IPS-11a (cell line): ENCODE results near the gene IRF4.

ENCODE experiments used
- H3K4me3 ChIP-seq: one replicate; pipeline ENCODE4 v1.5.1; 2013; ENCODE audit warnings: low read depth, low read length, control low read depth

The IRF4 gene

GRCh38 chr6:353642-354614 lies 37.6 kb upstream of the IRF4 start:
- no peak overlapping the region for H3K4me3 ChIP-seq

DNA sequence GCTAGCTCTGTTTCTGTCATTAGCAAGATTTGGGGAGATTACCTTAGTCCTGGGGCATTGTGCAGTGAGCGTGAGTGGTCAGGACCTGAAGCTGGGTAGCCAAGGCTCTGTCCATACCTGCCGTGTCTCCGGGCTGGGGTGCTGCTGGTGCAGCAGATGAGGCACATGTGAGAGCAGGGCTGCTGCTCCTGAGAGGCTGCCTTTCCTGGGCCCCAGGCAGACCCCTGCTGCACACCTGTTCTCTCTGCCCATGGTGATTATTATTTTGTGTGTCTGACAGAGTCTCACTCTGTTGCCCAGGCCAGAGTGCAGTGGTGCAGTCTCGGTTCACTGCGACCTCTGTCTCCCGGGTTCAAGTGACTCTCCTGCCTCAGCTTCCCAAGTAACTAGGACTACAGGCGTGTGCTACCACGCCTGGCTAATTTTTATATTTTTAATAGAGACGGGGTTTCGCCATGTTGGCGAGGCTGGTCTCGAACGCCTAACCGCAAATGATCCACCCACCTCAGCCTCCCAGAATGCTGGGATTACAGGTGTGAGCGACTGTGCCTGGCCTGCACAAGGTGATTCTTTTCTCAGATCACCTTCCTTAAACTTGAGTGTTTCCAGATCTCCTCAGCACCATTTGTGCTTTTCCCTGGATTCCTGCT lies 36.8 kb upstream of the IRF4 start:
- no peak overlapping the region for H3K4me3 ChIP-seq

- H3K4me3 ChIP-seq: no peak overlapping the region
Observed at GRCh38 chr6:355373-356208, 36.0 kb upstream of the IRF4 start.

DNA sequence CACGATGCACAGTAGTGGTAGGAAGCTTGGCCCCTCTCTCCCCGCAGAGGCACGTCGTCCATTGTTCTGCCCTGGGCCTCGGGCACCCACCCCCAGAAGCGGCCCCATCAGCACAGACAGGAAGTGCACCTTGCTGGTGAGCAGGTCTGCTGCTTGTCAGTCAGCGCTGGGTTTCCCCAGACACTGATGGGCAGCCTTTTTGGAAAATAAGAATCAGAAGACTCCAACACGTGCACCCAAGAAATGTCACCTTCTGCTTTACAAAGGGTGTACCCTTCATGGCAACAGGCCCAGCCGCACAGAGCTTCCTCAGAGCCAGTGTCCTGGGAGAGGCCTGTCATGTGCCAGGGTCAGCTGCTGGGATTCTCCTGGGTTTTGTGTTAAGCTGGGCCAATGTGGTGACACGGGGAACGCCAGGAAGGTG lies 34.7 kb upstream of the IRF4 start:
- H3K4me3 ChIP-seq: no peak overlapping the region

- no peak overlapping the region for H3K4me3 ChIP-seq
Observed at GRCh38 chr6:357261-357790, 34.2 kb upstream of the IRF4 start.

DNA sequence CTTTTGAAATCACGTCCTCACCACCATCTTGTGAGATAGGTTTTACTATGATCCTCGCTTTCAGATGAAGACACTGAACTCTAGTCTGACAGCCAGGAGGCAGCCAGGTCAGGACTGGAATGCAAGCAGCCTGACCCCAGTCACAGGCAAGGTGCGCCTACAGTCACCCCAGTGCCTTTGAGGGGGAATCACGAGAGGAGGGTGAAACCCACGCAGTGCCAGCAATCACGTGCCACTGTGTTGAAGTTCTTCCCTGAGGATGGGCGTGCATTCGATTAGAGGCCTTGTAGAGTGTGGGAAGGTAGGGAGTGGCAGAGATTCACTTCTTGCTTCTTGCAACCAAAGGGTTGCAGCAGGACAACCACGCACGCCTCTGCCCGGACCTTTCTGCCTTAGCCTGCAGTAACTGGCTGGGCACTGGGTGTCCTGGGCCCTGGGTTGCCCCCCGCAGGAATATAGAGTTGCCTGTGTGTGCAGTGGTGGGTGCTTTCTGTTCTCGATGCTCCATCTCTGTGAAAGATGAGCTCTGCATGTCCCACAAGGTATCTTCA lies 33.7 kb upstream of the IRF4 start:
- no peak overlapping the region for H3K4me3 ChIP-seq

DNA sequence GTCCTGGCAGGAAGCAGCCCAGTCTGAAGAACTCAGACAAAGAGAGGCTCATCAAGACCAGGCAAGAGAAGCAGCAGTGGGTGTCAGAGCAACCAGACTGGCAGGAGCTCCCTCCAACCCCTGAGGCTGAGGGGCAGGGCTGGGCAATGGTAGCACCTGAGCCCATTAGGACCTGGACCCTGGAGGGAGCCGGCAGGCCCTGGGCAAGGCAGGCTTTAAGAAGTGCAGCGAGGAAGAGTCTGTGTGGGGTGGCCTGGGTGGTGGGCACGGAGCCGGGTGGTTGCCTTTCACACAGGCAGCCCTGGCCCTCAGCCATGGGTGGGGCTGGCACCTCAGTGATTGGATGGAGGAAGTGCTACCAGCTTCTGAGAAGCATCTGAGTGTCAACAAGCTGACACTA lies 33.1 kb upstream of the IRF4 start:
- no peak overlapping the region for H3K4me3 ChIP-seq

DNA sequence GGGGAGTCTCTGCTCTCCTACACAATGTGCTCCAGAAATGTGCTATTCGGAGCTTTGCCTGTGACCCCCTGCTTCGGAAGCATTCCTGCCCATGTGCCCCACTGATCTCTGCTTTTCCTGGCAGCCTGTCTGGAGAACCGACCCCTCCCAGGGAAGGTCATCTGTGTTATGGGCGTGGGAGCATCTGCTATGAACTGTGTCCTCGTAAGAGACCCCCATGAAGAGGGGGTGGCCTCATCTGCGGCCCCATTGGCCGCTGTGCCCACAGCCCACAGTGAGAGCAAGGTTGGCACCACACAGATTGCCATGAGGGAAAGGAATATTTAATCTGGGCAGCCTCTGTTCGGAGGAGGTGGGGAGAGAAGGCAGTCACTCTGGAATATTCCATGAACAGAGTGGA lies 32.7 kb upstream of the IRF4 start:
- H3K4me3 ChIP-seq: no peak overlapping the region

- H3K4me3 ChIP-seq: no peak overlapping the region
Observed at GRCh38 chr6:359261-360035, 32.1 kb upstream of the IRF4 start.

GRCh38 chr6:360349-360748 lies 31.2 kb upstream of the IRF4 start:
- H3K4me3 ChIP-seq: no peak overlapping the region

GRCh38 chr6:360764-361373 lies 30.7 kb upstream of the IRF4 start:
- H3K4me3 ChIP-seq: no peak overlapping the region

GRCh38 chr6:361411-362132 lies 30.0 kb upstream of the IRF4 start:
- H3K4me3 ChIP-seq: no peak overlapping the region

- H3K4me3 ChIP-seq: no peak overlapping the region
Observed at GRCh38 chr6:362231-362923, 29.2 kb upstream of the IRF4 start.

DNA sequence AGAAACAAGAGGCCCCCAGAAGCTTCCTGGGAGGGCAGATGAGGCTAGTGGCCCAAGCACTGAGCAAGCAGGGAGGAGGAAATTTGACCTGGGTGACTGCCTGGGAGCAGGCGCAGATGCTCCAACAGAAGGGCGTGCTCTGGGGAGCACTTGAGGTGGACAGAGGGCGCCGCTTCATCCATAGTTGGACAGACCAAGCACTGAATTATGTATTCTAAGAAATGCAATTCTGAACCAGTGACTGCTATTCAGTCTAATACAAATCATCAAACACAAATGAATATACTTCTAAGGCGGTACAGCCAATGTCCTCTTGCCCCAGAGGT lies 28.7 kb upstream of the IRF4 start:
- no peak overlapping the region for H3K4me3 ChIP-seq

DNA sequence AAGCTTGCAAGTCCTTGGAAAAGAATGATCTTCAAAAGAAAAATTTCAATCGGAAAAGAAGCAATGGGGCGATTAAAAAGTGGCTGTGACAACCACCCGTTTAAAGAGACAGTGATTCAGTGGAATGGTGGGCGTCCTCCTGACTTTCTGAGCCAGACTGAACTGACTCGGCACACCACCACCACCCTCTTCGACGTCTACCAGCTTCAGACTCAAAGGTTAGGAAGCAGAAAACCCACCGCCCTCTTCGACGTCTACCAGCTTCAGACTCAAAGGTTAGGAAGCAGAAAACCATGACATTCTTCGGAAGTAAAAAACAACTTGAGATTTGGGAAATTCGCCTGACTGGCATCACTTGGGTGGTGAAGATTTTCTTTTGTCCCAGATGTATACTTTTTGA lies 28.3 kb upstream of the IRF4 start:
- no peak overlapping the region for H3K4me3 ChIP-seq

DNA sequence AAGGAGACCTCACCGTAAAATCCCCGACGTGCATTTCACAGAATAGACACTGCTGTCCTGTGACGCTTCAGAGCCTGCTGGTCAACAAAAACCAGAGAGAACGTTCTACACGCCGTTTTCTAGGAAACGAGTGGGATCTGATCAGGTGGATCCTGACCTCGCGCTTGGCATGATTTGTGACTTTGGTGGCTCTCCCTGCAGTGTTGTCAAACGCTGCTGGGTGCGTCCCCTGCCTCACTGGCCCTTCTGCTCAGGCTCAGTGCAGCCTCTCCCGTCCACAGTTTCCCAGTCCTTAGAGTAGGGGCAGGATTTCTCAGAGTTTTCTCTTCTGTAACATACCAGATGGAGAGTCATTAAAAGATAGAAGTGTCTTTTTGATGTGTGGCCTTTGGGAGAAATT lies 27.6 kb upstream of the IRF4 start:
- no peak overlapping the region for H3K4me3 ChIP-seq

DNA sequence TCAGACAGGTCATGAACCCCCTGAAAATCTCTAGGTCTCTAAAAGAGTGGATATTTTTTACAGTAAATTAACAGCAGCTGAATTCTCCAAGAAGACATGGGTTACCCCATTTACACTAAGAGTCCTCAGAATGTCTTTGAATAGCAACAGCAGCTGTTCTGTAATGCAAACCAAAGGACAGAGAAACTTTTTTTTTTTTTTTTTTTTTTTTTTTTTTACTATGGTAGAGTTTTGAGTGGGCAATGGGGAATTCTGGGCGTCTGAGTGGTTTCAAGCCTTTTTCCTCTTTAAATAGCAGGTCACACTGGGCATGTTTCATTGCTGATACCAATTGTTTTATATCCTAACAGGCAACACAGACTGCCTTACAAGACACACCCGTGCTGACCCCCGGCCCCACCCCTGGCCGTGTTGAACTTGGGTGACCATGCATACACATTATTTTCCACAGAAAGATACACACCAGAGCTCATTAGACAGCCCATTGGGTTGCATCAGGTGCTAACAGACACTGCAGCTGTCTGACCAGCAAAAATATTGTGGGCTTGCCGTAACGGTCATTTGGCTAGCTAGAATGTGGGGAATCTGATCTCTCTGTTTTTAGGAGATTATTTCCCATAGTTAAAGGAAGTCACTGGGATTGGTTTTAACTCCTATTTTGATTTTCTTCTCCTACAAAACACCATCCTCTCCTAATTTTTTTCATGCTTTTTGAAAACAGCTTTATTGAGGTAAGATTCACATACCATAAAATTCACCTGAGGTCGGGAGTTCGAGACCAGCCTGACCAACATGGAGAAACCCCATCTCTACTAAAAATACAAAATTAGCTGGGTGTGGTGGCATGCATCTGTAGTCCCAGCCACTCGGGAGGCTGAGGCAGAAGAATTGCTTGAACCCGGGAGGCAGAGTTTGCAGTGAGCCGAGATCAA lies 26.7 kb upstream of the IRF4 start:
- no peak overlapping the region for H3K4me3 ChIP-seq

DNA sequence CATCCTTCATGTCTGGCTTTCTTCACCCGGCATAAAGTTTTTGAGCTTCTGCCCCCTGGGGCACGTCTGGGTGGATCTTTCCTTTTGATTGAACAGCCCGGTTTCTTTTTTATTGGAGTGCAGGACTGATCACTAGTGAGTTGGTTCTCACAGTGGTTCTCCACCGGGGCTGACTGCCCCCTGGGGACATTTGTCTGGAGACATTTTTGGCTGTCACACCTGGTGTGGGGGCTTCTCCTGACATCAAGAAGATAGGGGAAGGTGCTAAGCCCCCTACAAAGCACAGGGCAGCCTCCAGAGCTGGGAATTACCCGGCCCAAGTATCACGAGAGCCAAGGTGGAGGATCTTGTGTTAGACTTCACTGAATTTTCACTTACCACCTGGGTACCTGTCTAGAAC lies 25.7 kb upstream of the IRF4 start:
- no peak overlapping the region for H3K4me3 ChIP-seq
